HG03039 (cell line): ENCODE data around the gene CLSTN2.

Source experiments
- ATAC-seq: cut with Tn5 transposase; IDR thresholded peaks from one replicate; pipeline ENCODE4 v1.9.1; 2021; ENCODE audit warnings: mild to moderate bottlenecking, moderate library complexity; ENCODE audit not compliant: unreplicated experiment

CLSTN2 gene

GRCh38 chr3:140368223-140368811 is 433.3 kb downstream of the CLSTN2 start:
- ATAC-seq: no peak

GRCh38 chr3:140370686-140371085 is 435.7 kb downstream of the CLSTN2 start:
- ATAC-seq: no peak

GRCh38 chr3:140373234-140373633 is 438.2 kb downstream of the CLSTN2 start:
- ATAC-seq: no peak

- ATAC-seq: no peak
These were observed 440.0 kb downstream of the CLSTN2 start for GRCh38 chr3:140375002-140375401.

GRCh38 chr3:140376136-140376889 is 441.3 kb downstream of the CLSTN2 start:
- no peak for ATAC-seq

GRCh38 chr3:140377644-140378043 is 442.7 kb downstream of the CLSTN2 start:
- ATAC-seq: no peak

GRCh38 chr3:140378571-140379340 is 443.8 kb downstream of the CLSTN2 start:
- no peak for ATAC-seq

GRCh38 chr3:140384028-140384771 is 449.2 kb downstream of the CLSTN2 start:
- no peak for ATAC-seq

GRCh38 chr3:140384876-140385275 is 449.9 kb downstream of the CLSTN2 start:
- ATAC-seq: no peak

GRCh38 chr3:140386357-140387100 is 451.5 kb downstream of the CLSTN2 start:
- ATAC-seq: no peak

- no peak for ATAC-seq
These were observed 452.3 kb downstream of the CLSTN2 start for GRCh38 chr3:140387244-140387643.

- ATAC-seq: no peak
These were observed 453.4 kb downstream of the CLSTN2 start for GRCh38 chr3:140388202-140388922.

- no peak for ATAC-seq
These were observed 456.1 kb downstream of the CLSTN2 start for GRCh38 chr3:140391061-140391460.

- no peak for ATAC-seq
These were observed 459.6 kb downstream of the CLSTN2 start for GRCh38 chr3:140394488-140395133.

- no peak for ATAC-seq
These were observed 460.4 kb downstream of the CLSTN2 start for GRCh38 chr3:140395134-140396075.

- no peak for ATAC-seq
These were observed 461.1 kb downstream of the CLSTN2 start for GRCh38 chr3:140396110-140396509.

- ATAC-seq: no peak
These were observed 462.9 kb downstream of the CLSTN2 start for GRCh38 chr3:140397847-140398246.

- ATAC-seq: no peak
These were observed 463.4 kb downstream of the CLSTN2 start for GRCh38 chr3:140398387-140398786.
